Lung (tissue), 12 donors: Measurements from ENCODE around the gene DCDC2C. TPM values are rescaled to one million over a fixed set of nuclear protein-coding genes. Genes with fewer than 3 reads are reported as not detected.

Experiments used
- ATAC-seq: fragments of 200-7000 bp; cut with Tn5 transposase; one replicate; pipeline ENCODE4 v1.9.1; 2020; ENCODE audit warnings: moderate number of reproducible peaks; ENCODE audit not compliant: insufficient read depth, low FRiP score
- DNase-seq, 3 donors: peaks; one replicate each; pipeline ENCODE4 v3.0.0-alpha.2; 2013 to 2017
- H3K27ac ChIP-seq, 2 donors: one replicate each; pipeline ENCODE4 v1.5.1; 2013; ENCODE audit warnings: mild to moderate bottlenecking in 2 of 2, moderate library complexity in 2 of 2, control low read depth in 1 of 2, inconsistent platforms in 1 of 2, low read depth in 1 of 2, low read length in 1 of 2
- H3K27me3 ChIP-seq, 3 donors: one replicate each; pipeline ENCODE4 v1.5.1; 2013; ENCODE audit warnings: low read length in 2 of 3; ENCODE audit not compliant: control insufficient read depth in 3 of 3, insufficient read depth in 3 of 3
- H3K36me3 ChIP-seq, 4 donors: one replicate each; pipeline ENCODE4 v1.5.1; 2013; ENCODE audit warnings: low read length in 4 of 4, mild to moderate bottlenecking in 1 of 4, moderate library complexity in 1 of 4; ENCODE audit not compliant: control insufficient read depth in 4 of 4, insufficient read depth in 4 of 4
- H3K4me1 ChIP-seq, 5 donors: one replicate each; pipeline ENCODE4 v1.5.1; 2013; ENCODE audit warnings: low read length in 5 of 5, mild to moderate bottlenecking in 2 of 5, moderate library complexity in 1 of 5; ENCODE audit not compliant: control insufficient read depth in 5 of 5, insufficient read depth in 5 of 5
- H3K4me3 ChIP-seq: one replicate; pipeline ENCODE4 v1.5.1; 2013; ENCODE audit warnings: mild to moderate bottlenecking, control low read depth, moderate library complexity
- H3K9ac ChIP-seq, 2 donors: one replicate each; pipeline ENCODE4 v1.5.1; 2013; ENCODE audit warnings: low read length in 2 of 2, control low read depth in 1 of 2; ENCODE audit not compliant: insufficient read depth in 1 of 2
- H3K9me3 ChIP-seq, 4 donors: one replicate each; pipeline ENCODE4 v1.5.1; 2013; ENCODE audit warnings: low read length in 3 of 4, mild to moderate bottlenecking in 1 of 4, moderate library complexity in 1 of 4; ENCODE audit not compliant: control insufficient read depth in 4 of 4, insufficient read depth in 3 of 4
- CTCF ChIP-seq: IDR thresholded peaks from 2 replicates; pipeline ENCODE4 v1.5.1; 2012; ENCODE audit warnings: mild to moderate bottlenecking; ENCODE audit errors: control extremely low read depth, extremely low read depth
- WGBS, 2 donors: extraction: QIAGEN DNeasy Blood & Tissue Kit; methylation state at CpG; one replicate each; pipeline ENCODE4 v1.1.7; 2013; 5-methylcytosine and 5-hydroxymethylcytosine counted together
- polyA plus RNA-seq, 2 donors: library from polyadenylated mRNA; stranded (reverse); fragments of 200-250 nt; gene quantifications; one replicate each; pipeline ENCODE4 v1.2.1, GENCODE V29; 2013
- total RNA-seq, 2 donors: library from RNA; depleted of rRNA in 1 of 2; stranded (reverse); fragments of >200 nt in 1 of 2; gene quantifications; one replicate each; pipeline ENCODE4 v1.2.1, GENCODE V29; 2014 to 2021
- donor health status: control.
- donor health status: control.
- donor health status: Bipolar disorder and iron deficiency.
- donor health status: healthy.
- donor health status: DM: yes; HTN: yes; CAD: no.

The DCDC2C gene
- total and polyA plus RNA-seq, 4 donors = 0.37 TPM; not detected in 3

- DNase-seq (no peak), ATAC-seq (no peak)
- Histone ChIP-seq H3K4me3 (no peak overlapping the region), H3K9me3 (peaks cover 0 to 3% (median 0%) of the 10 kb centered on the region in 4 donors), H3K36me3 (no peaks in the 10 kb centered on the region), H3K27me3 (no peaks in the 10 kb centered on the region), H3K4me1 (peaks cover 0 to 9% (median 0%) of the 10 kb centered on the region in 5 donors), H3K27ac (no peak overlapping the region), H3K9ac (no peak overlapping the region)
- 80 to 90% methylated on average over 3 of the region's 3 CpGs for WGBS, 2 donors
- TF ChIP-seq CTCF = no peak
Measured at GRCh38 chr2:3754795-3755194, 51.4 kb downstream of the DCDC2C start.

- peaks cover 0 to 3% (median 0%) of the 10 kb centered on the region in 4 donors for H3K9me3 ChIP-seq
- ATAC-seq = no peak
- peaks cover 0 to 9% (median 0%) of the 10 kb centered on the region in 5 donors for H3K4me1 ChIP-seq
- no peaks in the 10 kb centered on the region for H3K36me3 ChIP-seq
- TF ChIP-seq CTCF = no peak
- no peak overlapping the region for H3K27ac ChIP-seq
- 89 to 95% methylated on average over 3 of the region's 3 CpGs for WGBS, 2 donors
- H3K4me3 ChIP-seq = no peak overlapping the region
- H3K27me3 ChIP-seq = no peaks in the 10 kb centered on the region
- no peak for DNase-seq
- H3K9ac ChIP-seq = no peak overlapping the region
Measured at GRCh38 chr2:3755277-3755676, 51.9 kb downstream of the DCDC2C start.

- H3K4me1 ChIP-seq = peaks cover 0 to 9% (median 0%) of the 10 kb centered on the region in 5 donors
- DNase-seq (peak in 1 of 3 donors; percentile 24), ATAC-seq (no peak)
- H3K9me3 ChIP-seq = peaks cover 0 to 3% (median 0%) of the 10 kb centered on the region in 4 donors
- no peaks in the 10 kb centered on the region for H3K36me3 ChIP-seq
- H3K27me3 ChIP-seq = no peaks in the 10 kb centered on the region
- no peak overlapping the region for H3K4me3 ChIP-seq
- H3K27ac ChIP-seq = no peak overlapping the region
- 53 to 78% methylated on average over 8 of the region's 8 CpGs for WGBS, 2 donors
- H3K9ac ChIP-seq = no peak overlapping the region
- TF ChIP-seq CTCF = no peak
Measured at GRCh38 chr2:3756306-3756705, 52.9 kb downstream of the DCDC2C start.

- Histone ChIP-seq H3K36me3 (no peaks in the 10 kb centered on the region), H3K9ac (no peak overlapping the region), H3K4me3 (no peak overlapping the region), H3K4me1 (peaks cover 0 to 9% (median 0%) of the 10 kb centered on the region in 5 donors), H3K9me3 (peaks cover 0 to 9% (median 0%) of the 10 kb centered on the region in 4 donors), H3K27me3 (no peaks in the 10 kb centered on the region), H3K27ac (no peak overlapping the region)
- no peak for ATAC-seq
- no peak for DNase-seq
- WGBS, 2 donors = 69 to 83% methylated on average over 7 of the region's 7 CpGs
- no peak for TF ChIP-seq CTCF
Measured at GRCh38 chr2:3758906-3759305, 55.5 kb downstream of the DCDC2C start.
